Thyroid gland (tissue), 4 donors: ENCODE data around the gene PCDHB15. TPM values are rescaled to one million over a fixed set of nuclear protein-coding genes. Genes with fewer than 3 reads are reported as not detected.
"Not testable (repeated sequence)": the region's sequence is repeated elsewhere in the genome, so short reads cannot be mapped to it uniquely, and the experiment has no call there.

Experiments
- DNase-seq, 2 donors: peaks; one replicate each; pipeline ENCODE4 v3.0.0-alpha.2; 2019
- H3K27ac ChIP-seq, 3 donors: fragments of 200-600 bp; sonication (generic); 1 replicate in 2 of 3; 2 replicates in 1 of 3; pipeline ENCODE4 v1.5.1; 2016 to 2019; ENCODE audit warnings: mild to moderate bottlenecking in 1 of 3, moderate library complexity in 1 of 3
- H3K27me3 ChIP-seq: fragments of 200-600 bp; sonication (generic); one replicate; pipeline ENCODE4 v1.5.1; 2019
- H3K36me3 ChIP-seq, 2 donors: fragments of 200-600 bp; sonication (generic); one replicate each; pipeline ENCODE4 v1.5.1; 2016 to 2019
- H3K4me1 ChIP-seq, 2 donors: fragments of 200-600 bp; sonication (generic); one replicate each; pipeline ENCODE4 v1.5.1; 2017 to 2019
- H3K4me3 ChIP-seq, 3 donors: fragments of 200-600 bp; sonication (generic); replicated peaks in 1 of 3; 1 replicate in 2 of 3; 2 replicates in 1 of 3; pipeline ENCODE4 v1.5.1; 2016; ENCODE audit warnings: mild to moderate bottlenecking in 1 of 3
- H3K9me3 ChIP-seq: fragments of 200-600 bp; sonication (generic); one replicate; pipeline ENCODE4 v1.5.1; 2017
- CTCF ChIP-seq, 6 experiments: fragments of 200-600 bp in 3 of 6; fragments of 450-650 bp in 3 of 6; sonication (generic) in 3 of 6; IDR thresholded peaks; one replicate each; pipeline ENCODE4 v1.5.1; 2016 to 2019; ENCODE audit warnings: antibody characterized with exemption in 6 of 6, mild to moderate bottlenecking in 2 of 6, inconsistent platforms in 1 of 6, moderate library complexity in 1 of 6
- POLR2A ChIP-seq, 2 donors: fragments of 450-650 bp; IDR thresholded peaks; one replicate each; pipeline ENCODE4 v1.6.1; 2017; ENCODE audit warnings: antibody characterized with exemption in 2 of 2, mild to moderate bottlenecking in 2 of 2, moderate library complexity in 1 of 2
- WGBS, 2 donors: methylation state at CpG; one replicate each; pipeline ENCODE4 v1.1.5; 2017; 5-methylcytosine and 5-hydroxymethylcytosine counted together
- intact Hi-C: fragments of 100-400 bp; cut with DNase I; formaldehyde crosslinking; loops from one replicate; pipeline ENCODE4 v1.15.1; 2023
- total RNA-seq, 4 donors: library from RNA; depleted of rRNA; stranded (reverse); fragments of >200 nt; gene quantifications; one replicate each; pipeline ENCODE4 v1.2.3, GENCODE V29; 2016

PCDHB15 gene
- 1 to 10 TPM; 3.8 to 6.8 (median 5.5) TPM for total RNA-seq

- Histone ChIP-seq H3K9me3 (no peaks in the 10 kb centered on the region), H3K4me3 (no peak within 1 kb of the TSS), H3K36me3 (no peaks in the 10 kb centered on the region), H3K27me3 (no peaks in the 10 kb centered on the region), H3K27ac (no peak within 1 kb of the TSS), H3K4me1 (no peaks in the 10 kb centered on the region)
- no peak for DNase-seq
- intact Hi-C loops, result no loop called here
- WGBS, 2 donors, result 2 to 5% methylated on average over 15 to 16 of the region's 16 CpGs
- TF ChIP-seq CTCF (IDR thresholded peaks at IDR 0.05), result peak in 3 of 6 experiments; percentile 10 to 18 (median 13)
- no peak for TF ChIP-seq POLR2A (IDR thresholded peaks at IDR 0.05)
Measured at GRCh38 chr5:141245250-141245717, at the start of gene PCDHB15. Gene PCDHB15 (plus strand): TSS chr5:141245395. CDS start chr5:141245579, 184 bp downstream.

GRCh38 chr5:141196363-141196762 lies 48.8 kb upstream of the PCDHB15 start:
- H3K36me3 ChIP-seq, result no peaks in the 10 kb centered on the region
- H3K4me3 ChIP-seq, result no peak overlapping the region
- TF ChIP-seq POLR2A (IDR thresholded peaks at IDR 0.05), result no peak
- TF ChIP-seq CTCF (IDR thresholded peaks at IDR 0.05), result no peak
- no peak overlapping the region for H3K27ac ChIP-seq
- H3K27me3 ChIP-seq, result no peaks in the 10 kb centered on the region
- WGBS, 2 donors, result 43 to 72% methylated on average over 3 of the region's 3 CpGs
- intact Hi-C loops, result no loop called here
- H3K4me1 ChIP-seq, result no peaks in the 10 kb centered on the region
- DNase-seq, result no peak
- H3K9me3 ChIP-seq, result no peaks in the 10 kb centered on the region

- Histone ChIP-seq H3K9me3 (no peaks in the 10 kb centered on the region), H3K4me1 (no peaks in the 10 kb centered on the region), H3K27ac (no peak within 1 kb of the TSS), H3K27me3 (no peaks in the 10 kb centered on the region), H3K4me3 (no peak within 1 kb of the TSS), H3K36me3 (no peaks in the 10 kb centered on the region)
- 27 to 51% methylated on average over 21 of the region's 21 CpGs for WGBS, 2 donors
- no peak for DNase-seq
- no peak for TF ChIP-seq POLR2A (IDR thresholded peaks at IDR 0.05)
- TF ChIP-seq CTCF (IDR thresholded peaks at IDR 0.05), result peak in 1 of 6 experiments; percentile 7
- intact Hi-C loops, result no loop called here
Measured at GRCh38 chr5:141199359-141200235, 45.6 kb upstream of the PCDHB15 start, which contains the start of gene PCDHB11. Gene PCDHB11 (plus strand): TSS chr5:141199627. CDS start chr5:141199775, 148 bp downstream.

GRCh38 chr5:141201126-141201525 lies 44.1 kb upstream of the PCDHB15 start:
- intact Hi-C loops, DNase-seq, H3K9me3 ChIP-seq, H3K4me1 ChIP-seq, H3K27ac ChIP-seq, H3K27me3 ChIP-seq, H3K36me3 ChIP-seq, H3K4me3 ChIP-seq: not testable (repeated sequence)
- 22 to 43% methylated on average over 17 to 29 of the region's 38 CpGs for WGBS, 2 donors

GRCh38 chr5:141201646-141202045 lies 43.5 kb upstream of the PCDHB15 start:
- WGBS, 2 donors, result 32 to 52% methylated on average over 8 to 12 of the region's 35 CpGs
- DNase-seq, H3K4me3 ChIP-seq, intact Hi-C loops, H3K9me3 ChIP-seq, H3K27ac ChIP-seq, H3K4me1 ChIP-seq, H3K27me3 ChIP-seq, H3K36me3 ChIP-seq: not testable (repeated sequence)

GRCh38 chr5:141208478-141208877 lies 36.7 kb upstream of the PCDHB15 start, which contains the start of gene PCDHB12:
Gene PCDHB12 (plus strand): TSS chr5:141208719. CDS start chr5:141208908, 189 bp downstream.
- TF ChIP-seq POLR2A (IDR thresholded peaks at IDR 0.05) (no peak), CTCF (IDR thresholded peaks at IDR 0.05) (peak in 1 of 6 experiments; percentile 10)
- 18 to 28% methylated on average over 11 of the region's 11 CpGs for WGBS, 2 donors
- no peaks in the 10 kb centered on the region for H3K4me1 ChIP-seq
- no peaks in the 10 kb centered on the region for H3K27me3 ChIP-seq
- H3K27ac ChIP-seq, result no peak within 1 kb of the TSS
- no peaks in the 10 kb centered on the region for H3K9me3 ChIP-seq
- H3K4me3 ChIP-seq, result no peak within 1 kb of the TSS
- DNase-seq, result no peak
- intact Hi-C loops, result no loop called here
- no peaks in the 10 kb centered on the region for H3K36me3 ChIP-seq

GRCh38 chr5:141210281-141210680 lies 34.9 kb upstream of the PCDHB15 start:
- intact Hi-C loops, H3K36me3 ChIP-seq, H3K4me1 ChIP-seq, H3K4me3 ChIP-seq, H3K27me3 ChIP-seq, H3K9me3 ChIP-seq, DNase-seq, H3K27ac ChIP-seq: not testable (repeated sequence)
- WGBS, 2 donors, result 10 to 70% methylated on average over 2 to 24 of the region's 39 CpGs

GRCh38 chr5:141210849-141211248 lies 34.3 kb upstream of the PCDHB15 start:
- DNase-seq, intact Hi-C loops, H3K9me3 ChIP-seq, H3K27me3 ChIP-seq, H3K36me3 ChIP-seq, H3K4me1 ChIP-seq, H3K27ac ChIP-seq, H3K4me3 ChIP-seq: not testable (repeated sequence)
- WGBS, 2 donors, result 11 to 45% methylated on average over 4 to 20 of the region's 27 CpGs
